Measurements from ENCODE around the gene PRDM11.
"Not testable (repeated sequence)": the region's sequence is repeated elsewhere in the genome, so short reads cannot be mapped to it uniquely, and the experiment has no call there.

PRDM11 gene

GRCh38 chr11:45146072-45147016 lies at the start of gene PRDM11:
TSS of gene PRDM11 (plus strand) at chr11:45146639. CDS start at chr11:45181767, 35,128 bp downstream.
- DNase-seq = no peak

- DNase-seq = no peak
Observed at GRCh38 chr11:45097721-45098493, 48.5 kb upstream of the PRDM11 start.

GRCh38 chr11:45098929-45099328 lies 47.5 kb upstream of the PRDM11 start:
- DNase-seq = no peak

- DNase-seq = no peak
Observed at GRCh38 chr11:45100339-45100738, 46.1 kb upstream of the PRDM11 start.

GRCh38 chr11:45102361-45102809 lies 44.1 kb upstream of the PRDM11 start:
- no peak for DNase-seq

- DNase-seq = peak; percentile 61
Observed at GRCh38 chr11:45102810-45103621, 43.4 kb upstream of the PRDM11 start.

GRCh38 chr11:45104006-45104789 lies 42.2 kb upstream of the PRDM11 start:
- DNase-seq = no peak

GRCh38 chr11:45104790-45105084 lies 41.7 kb upstream of the PRDM11 start:
- no peak for DNase-seq

- DNase-seq = peak; percentile 33
Observed at GRCh38 chr11:45105233-45105983, 41.0 kb upstream of the PRDM11 start.

GRCh38 chr11:45105984-45106375 lies 40.5 kb upstream of the PRDM11 start:
- DNase-seq = no peak

GRCh38 chr11:45106440-45106839 lies 40.0 kb upstream of the PRDM11 start:
- DNase-seq = no peak

- DNase-seq = no peak
Observed at GRCh38 chr11:45107029-45107428, 39.4 kb upstream of the PRDM11 start.

- DNase-seq = no peak
Observed at GRCh38 chr11:45108070-45109064, 38.1 kb upstream of the PRDM11 start.

- no peak for DNase-seq
Observed at GRCh38 chr11:45109400-45109799, 37.0 kb upstream of the PRDM11 start.

GRCh38 chr11:45110562-45110961 lies 35.9 kb upstream of the PRDM11 start:
- peak; percentile 72 for DNase-seq

GRCh38 chr11:45113807-45114206 lies 32.6 kb upstream of the PRDM11 start:
- no peak for DNase-seq

GRCh38 chr11:45127836-45128235 lies 18.6 kb upstream of the PRDM11 start:
- DNase-seq = not testable (repeated sequence)

GRCh38 chr11:45133878-45134277 lies 12.6 kb upstream of the PRDM11 start:
- no peak for DNase-seq

- DNase-seq = no peak
Observed at GRCh38 chr11:45141171-45141570, 5.3 kb upstream of the PRDM11 start.

- DNase-seq = no peak
Observed at GRCh38 chr11:45141631-45142030, 4.8 kb upstream of the PRDM11 start.
